RKO (cell line): ENCODE data around the gene ITGA3.

Experiments
- DNase-seq: peaks from one replicate; pipeline ENCODE4 v3.0.0-alpha.2; 2016; ENCODE audit warnings: low spot score

ITGA3 gene

DNA sequence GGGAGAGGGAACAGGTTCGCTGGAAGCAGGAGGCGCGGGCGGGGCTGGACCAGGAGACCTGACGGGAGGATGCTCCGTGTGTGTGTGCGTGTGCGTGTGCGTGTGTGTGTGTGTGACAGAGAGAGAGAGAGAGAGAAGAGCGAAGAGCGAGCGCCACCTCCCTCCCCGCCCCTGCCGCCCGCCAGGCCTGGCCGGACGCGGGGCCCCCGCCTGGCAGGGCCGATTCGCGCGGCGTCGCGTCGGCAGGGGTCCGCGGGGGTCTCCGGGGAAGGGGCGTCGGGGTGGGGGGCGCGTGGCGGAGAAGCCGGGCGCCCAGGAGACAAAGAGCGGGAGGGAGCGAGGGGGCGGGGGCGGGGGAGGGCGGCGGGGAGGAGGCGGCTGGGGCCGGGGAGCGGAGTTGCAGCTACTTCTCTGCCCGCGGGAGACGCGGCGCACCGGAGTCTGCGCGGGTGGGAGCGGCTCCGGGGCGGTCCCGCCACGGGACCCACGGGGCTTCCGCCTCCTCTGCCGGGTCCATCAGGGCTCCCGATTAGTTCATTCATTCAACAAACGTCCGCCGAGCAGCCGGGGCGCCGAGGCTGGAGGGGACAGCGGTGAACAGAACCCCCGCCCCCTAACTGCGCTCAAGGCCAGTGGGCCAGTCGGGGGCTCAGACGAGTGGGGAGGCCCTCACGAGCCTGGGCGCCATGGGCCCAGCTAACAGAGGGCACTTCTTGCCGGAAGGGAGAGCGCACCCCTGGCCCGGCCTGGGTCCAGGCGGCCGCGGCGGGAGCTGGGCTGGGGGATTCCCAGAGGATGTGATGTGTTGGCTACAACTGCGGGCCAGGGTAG lies 74.0 kb downstream of the ITGA3 start, which contains the start of gene SAMD14:
TSS of gene SAMD14 (minus strand) at position 433 of the 831 bp plus-strand sequence. CDS start 5,201 bp downstream, outside the sequence.
- no peak for DNase-seq

DNA sequence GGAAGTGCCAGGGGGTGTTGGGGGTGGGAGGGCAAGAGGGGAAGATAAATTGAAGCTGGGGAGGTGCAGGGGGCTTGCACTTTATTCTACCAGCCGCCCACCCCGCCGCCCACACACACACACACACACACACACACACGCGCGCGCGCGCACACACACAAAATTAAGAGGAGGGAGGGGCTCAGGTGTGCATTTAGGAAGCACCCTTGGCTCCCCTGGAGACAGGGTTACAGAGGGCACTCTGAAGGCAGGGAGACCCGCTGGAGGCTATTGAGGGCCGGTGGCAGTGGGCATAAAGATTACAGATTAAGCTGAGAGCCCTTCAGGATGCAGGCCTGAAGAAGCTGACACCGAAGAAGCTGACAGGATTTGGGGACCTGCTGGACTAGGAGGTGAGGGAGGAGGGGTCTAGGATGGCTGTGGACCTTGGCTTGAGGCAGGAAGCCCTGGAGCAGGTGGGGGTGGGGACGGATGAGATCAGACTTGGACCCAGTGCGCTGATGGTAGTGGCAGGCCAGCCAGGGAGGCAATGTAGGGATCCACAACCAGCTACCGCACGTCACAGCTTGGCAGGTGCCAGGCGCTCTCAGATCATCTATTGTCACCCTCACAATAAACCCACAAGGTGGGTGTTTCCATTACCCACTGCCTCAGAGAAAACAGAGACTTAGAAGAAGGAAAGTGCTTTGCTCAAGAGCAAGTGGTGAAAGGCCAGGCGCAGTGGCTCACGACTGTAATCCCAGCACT lies 74.8 kb downstream of the ITGA3 start:
- DNase-seq: no peak

DNA sequence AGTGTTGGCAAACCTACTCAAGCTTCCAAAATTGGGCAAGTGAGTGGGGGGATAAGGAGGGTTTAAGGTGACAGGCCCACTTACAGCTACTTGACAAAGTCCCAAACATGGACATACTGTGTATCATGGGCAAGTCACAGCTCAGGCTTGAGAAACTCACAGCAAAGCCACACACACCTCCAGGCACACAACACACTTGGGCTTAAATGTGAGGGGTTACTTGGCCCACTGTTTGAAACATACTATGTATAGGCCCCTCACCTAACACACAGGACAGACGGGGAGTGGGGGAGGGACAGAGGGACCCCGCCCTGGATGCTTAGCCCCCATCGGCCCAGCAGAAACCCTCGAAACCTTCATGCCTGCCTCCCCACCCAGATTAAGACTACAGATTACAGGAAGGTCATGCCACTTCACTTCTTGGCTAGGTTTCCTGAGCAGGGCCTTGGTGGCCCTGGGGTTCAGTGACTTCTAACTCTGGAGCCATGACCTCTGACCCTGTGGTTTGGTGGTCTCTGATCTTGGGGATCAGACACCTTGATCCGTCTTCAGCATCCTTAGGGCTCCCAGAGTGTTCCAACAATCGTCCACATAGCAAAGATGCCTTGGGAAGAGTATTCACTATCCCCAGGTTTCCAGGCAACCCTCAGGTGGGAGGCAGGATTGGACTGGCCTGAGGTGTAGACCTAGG lies 76.3 kb downstream of the ITGA3 start:
- DNase-seq: no peak

DNA sequence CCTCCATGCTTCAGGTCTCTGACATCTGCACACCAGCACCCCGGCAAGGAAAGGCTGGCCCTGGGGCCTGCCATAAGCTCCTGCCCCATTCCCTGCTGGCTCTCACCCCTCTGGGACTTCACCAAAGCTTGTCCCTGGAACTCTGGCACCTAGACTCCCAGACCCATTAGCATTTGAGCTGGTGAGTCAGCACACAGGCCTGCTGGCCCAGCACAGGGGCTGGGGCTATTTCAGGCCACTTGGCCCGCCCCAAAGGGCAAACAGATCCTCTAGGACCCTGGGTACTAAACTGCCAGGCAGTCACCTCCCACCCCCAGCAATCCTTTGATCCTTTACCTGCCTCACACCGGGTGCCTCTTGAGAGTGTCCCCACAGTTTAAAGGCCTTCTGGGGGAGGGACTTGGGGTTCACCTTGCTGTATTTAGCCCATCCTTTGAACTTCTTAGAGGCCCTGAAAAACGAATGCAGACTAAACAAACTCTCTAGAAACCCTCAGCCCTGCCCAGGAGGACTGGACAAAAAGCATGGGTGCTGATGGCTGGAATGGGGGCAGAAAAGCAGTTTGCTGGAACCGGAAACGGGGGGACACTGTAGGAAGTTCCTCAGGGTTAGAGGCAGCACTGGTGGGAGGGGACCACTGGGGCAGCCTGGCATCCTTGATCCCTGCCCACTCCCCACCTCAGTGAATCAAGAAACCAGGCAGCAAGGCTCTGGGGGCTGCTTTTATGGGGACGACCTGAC lies 77.3 kb downstream of the ITGA3 start:
- no peak for DNase-seq

DNA sequence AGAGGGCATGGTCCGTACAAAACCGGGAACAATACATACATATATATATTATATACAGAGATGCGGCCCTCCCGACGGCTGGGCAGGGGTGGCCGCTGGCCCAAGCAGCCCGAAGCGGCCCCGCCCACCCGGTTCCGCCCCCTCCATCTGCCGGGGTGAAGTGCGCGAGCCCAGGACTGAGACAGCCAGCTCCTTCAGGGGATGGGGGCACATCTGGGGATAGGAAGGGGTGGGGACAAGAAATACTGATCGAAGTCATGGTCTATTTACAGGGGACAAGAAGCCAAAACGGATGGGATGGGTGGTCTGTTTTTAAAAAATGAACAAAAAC lies 77.8 kb downstream of the ITGA3 start:
- DNase-seq: no peak

DNA sequence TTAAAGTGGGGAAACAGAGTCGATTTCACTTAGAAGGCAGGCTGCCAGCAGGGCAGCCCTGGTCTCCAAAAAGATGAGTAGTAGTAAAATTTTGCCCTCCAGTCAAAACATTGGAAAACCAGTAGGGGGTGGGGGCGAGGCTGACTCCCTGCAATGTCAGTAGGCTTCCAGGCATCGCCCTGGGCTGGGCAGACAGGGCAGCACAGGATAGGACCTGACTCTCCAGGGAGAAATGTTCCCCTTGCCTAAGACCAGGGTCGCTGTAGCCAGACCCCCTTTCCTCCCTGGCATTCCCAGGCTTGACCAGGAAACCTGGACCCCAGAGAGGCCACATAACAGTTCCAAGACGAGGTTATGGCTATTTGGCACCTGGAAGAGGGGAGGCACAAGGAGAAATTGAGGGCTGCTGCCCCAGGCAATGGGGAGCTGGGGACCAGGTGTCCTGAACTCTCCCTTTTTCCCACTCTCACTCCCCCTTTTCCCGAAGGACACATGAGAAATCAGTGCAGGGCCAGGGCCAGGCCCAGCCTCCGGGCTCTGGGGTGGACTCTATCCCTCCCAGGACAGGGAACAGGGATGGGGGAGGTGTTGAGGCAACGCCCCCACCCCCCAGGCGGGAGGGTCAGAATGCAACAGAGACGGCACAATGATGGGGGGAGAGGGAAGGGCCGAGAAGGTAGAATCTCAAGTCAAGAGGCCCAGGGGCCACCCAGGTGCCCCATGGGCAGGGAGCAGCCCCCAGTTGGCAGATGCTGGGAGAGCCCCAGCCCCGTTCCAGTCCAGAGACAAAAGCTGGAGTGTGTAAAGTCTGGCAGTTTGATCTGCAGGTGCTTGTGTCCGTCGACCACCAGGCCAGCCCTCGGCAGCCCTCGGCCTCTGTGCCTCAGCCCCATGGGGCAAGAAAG lies 78.5 kb downstream of the ITGA3 start:
- DNase-seq: no peak

DNA sequence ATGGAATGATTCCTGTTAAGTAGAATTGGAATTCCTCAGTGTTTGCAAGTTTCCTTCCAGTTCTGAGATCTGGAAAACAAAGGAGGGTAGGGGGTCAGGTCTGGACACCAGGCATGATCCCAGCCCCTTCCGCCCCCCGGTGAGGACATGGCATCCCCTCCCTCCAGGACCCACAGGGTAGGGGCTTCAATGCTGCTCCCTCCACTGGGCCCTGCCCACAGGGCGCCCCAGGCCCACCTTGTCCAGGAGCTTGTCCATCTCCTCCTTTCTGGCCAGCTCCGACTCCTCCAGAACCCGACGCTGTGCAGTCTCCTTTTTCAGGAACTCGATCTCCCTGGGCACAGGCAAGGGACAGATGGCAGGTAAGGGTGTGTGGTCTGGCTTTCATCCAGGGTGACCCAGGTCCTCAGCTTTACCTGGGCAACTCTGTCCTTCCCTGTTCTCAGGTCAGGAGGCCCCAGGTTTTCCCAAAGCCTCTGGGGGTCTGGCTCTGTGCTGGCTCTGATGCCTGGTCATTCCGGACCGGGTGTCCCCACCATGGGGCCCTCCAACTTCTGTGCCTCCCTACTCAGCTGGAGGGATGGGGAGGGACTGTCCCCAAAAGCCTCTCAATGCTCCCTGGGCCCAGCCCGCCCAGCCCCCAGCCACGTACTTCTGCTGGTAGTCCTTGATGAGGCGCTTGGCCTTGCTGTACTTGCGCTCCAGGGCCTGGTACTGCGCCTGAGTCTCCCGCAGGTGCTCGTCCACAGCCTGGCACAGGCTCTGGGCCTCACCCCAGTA lies 79.6 kb downstream of the ITGA3 start:
- DNase-seq: no peak

DNA sequence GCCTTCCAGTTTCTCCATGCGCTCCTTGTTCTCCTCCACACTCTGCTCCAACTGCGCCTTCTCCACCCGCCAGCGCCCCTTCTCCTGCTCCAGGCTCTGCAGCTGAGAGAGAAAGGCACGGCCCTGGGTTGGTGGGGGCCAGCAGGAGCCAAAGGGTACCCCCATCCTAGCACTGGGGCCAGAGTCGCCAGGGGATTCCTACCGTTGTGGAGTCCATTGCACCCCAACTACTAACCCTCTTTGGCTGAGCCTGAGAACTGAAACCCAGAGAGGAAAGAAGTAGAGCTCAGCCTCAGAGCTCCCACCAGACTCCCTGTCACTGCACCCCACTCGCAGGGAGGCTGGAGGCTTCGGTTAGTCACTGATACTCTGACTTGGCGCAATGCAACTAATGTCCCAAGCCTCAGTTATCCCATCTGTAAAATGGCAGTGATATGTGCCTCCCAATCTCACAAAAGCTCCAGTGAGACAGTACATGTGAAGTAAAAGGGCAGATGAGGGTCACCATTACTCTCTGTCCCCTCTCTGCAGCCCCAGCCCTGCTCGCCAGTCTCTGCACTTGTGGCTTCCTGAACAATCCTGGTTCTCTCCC lies 80.3 kb downstream of the ITGA3 start:
- no peak for DNase-seq

DNA sequence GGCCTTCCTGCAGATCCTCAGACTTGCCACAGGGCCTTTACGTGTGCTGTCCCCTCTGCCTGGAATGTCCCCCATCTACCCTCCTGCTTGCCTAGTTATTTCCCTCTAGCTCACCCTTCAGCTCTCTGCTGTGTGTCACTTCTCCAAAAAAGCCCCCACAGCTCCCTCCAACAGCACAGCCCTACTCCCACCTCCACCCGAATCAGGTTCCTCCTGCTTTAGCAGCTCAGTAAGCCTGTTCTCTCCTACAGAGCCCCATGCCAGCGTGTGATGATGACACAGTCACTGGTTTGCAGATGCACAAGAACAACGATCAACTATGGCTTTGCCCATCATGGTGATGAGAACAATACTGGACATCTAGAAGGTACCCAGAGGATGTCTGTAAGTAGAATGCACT lies 81.1 kb downstream of the ITGA3 start:
- DNase-seq: no peak

DNA sequence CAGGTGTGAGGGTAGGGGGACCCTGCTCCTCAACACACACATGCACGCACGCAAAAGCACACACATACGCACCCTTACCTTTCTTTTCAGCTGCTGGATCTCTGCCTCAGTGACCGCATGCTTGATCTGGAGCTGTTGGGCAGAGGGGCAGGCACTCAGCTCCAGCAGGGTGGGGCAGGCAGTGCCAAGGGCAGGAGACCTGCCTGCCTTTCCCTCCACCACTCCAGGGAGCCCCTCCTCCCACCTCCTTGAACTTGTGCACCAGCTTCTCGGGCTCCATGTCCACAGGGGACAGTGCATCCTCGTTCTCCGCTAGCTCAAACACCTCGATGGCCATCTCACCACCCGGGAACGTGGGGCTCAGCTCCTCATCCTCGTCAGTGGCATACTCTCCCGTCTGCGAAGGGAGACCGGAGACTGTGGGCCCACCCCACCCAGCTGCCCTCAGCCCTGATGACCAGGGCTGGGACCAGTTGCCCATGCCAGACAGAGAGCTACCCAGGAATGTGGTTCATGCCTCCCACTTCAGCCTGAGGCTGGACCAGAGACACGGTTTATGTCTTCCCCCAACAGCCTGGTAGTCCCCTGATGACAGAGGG lies 83.4 kb downstream of the ITGA3 start:
- no peak for DNase-seq
